Measurements from ENCODE around the gene IGF2.
"Not testable (repeated sequence)": the region's sequence is repeated elsewhere in the genome, so short reads cannot be mapped to it uniquely, and the experiment has no call there.

IGF2 gene

GRCh38 chr11:2131371-2132236 is 7.6 kb downstream of the IGF2 start:
- Histone ChIP-seq H3K9ac (ENCODE audit: low read depth, low read length) (no peak overlapping the region), H3K4me1 (ENCODE audit: insufficient read depth, low read length) (no peaks in the 10 kb centered on the region), H3K9me3 (ENCODE audit: control insufficient read depth, insufficient read depth, low read length) (no peaks in the 10 kb centered on the region), H3K36me3 (ENCODE audit: insufficient read depth, low read length) (no peaks in the 10 kb centered on the region)

GRCh38 chr11:2130881-2131352 is 8.3 kb downstream of the IGF2 start:
- Histone ChIP-seq H3K36me3 (ENCODE audit: insufficient read depth, low read length) (no peaks in the 10 kb centered on the region), H3K4me1 (ENCODE audit: insufficient read depth, low read length) (no peaks in the 10 kb centered on the region), H3K9me3 (ENCODE audit: control insufficient read depth, insufficient read depth, low read length) (no peaks in the 10 kb centered on the region), H3K9ac (ENCODE audit: low read depth, low read length) (no peak overlapping the region)

- Histone ChIP-seq H3K9ac (ENCODE audit: low read depth, low read length) (no peak overlapping the region), H3K4me1 (ENCODE audit: insufficient read depth, low read length) (no peaks in the 10 kb centered on the region), H3K36me3 (ENCODE audit: insufficient read depth, low read length) (no peaks in the 10 kb centered on the region), H3K9me3 (ENCODE audit: control insufficient read depth, insufficient read depth, low read length) (no peaks in the 10 kb centered on the region)
Observed at GRCh38 chr11:2129699-2130366, 9.4 kb downstream of the IGF2 start.

- Histone ChIP-seq H3K4me1 (ENCODE audit: insufficient read depth, low read length) (no peaks in the 10 kb centered on the region), H3K9me3 (ENCODE audit: control insufficient read depth, insufficient read depth, low read length) (no peaks in the 10 kb centered on the region), H3K36me3 (ENCODE audit: insufficient read depth, low read length) (no peaks in the 10 kb centered on the region), H3K9ac (ENCODE audit: low read depth, low read length) (no peak overlapping the region)
Observed at GRCh38 chr11:2129308-2129698, 9.9 kb downstream of the IGF2 start.

GRCh38 chr11:2128511-2129307 is 10.5 kb downstream of the IGF2 start:
- H3K9me3 ChIP-seq (ENCODE audit: control insufficient read depth, insufficient read depth, low read length), result no peaks in the 10 kb centered on the region
- no peak overlapping the region for H3K9ac ChIP-seq (ENCODE audit: low read depth, low read length)
- no peaks in the 10 kb centered on the region for H3K36me3 ChIP-seq (ENCODE audit: insufficient read depth, low read length)
- no peaks in the 10 kb centered on the region for H3K4me1 ChIP-seq (ENCODE audit: insufficient read depth, low read length)

GRCh38 chr11:2128130-2128510 is 11.1 kb downstream of the IGF2 start:
- H3K36me3 ChIP-seq (ENCODE audit: insufficient read depth, low read length), result no peaks in the 10 kb centered on the region
- no peaks in the 10 kb centered on the region for H3K4me1 ChIP-seq (ENCODE audit: insufficient read depth, low read length)
- no peak overlapping the region for H3K9ac ChIP-seq (ENCODE audit: low read depth, low read length)
- H3K9me3 ChIP-seq (ENCODE audit: control insufficient read depth, insufficient read depth, low read length), result no peaks in the 10 kb centered on the region

- no peak overlapping the region for H3K9ac ChIP-seq (ENCODE audit: low read depth, low read length)
- no peaks in the 10 kb centered on the region for H3K36me3 ChIP-seq (ENCODE audit: insufficient read depth, low read length)
- H3K4me1 ChIP-seq (ENCODE audit: insufficient read depth, low read length), result no peaks in the 10 kb centered on the region
- no peaks in the 10 kb centered on the region for H3K9me3 ChIP-seq (ENCODE audit: control insufficient read depth, insufficient read depth, low read length)
Observed at GRCh38 chr11:2127482-2128129, 11.6 kb downstream of the IGF2 start.

- no peaks in the 10 kb centered on the region for H3K36me3 ChIP-seq (ENCODE audit: insufficient read depth, low read length)
- H3K9ac ChIP-seq (ENCODE audit: low read depth, low read length), result no peak overlapping the region
- no peaks in the 10 kb centered on the region for H3K4me1 ChIP-seq (ENCODE audit: insufficient read depth, low read length)
- no peaks in the 10 kb centered on the region for H3K9me3 ChIP-seq (ENCODE audit: control insufficient read depth, insufficient read depth, low read length)
Observed at GRCh38 chr11:2126520-2127085, 12.6 kb downstream of the IGF2 start.

- not testable (repeated sequence) for H3K36me3 ChIP-seq (ENCODE audit: insufficient read depth, low read length); H3K9ac ChIP-seq (ENCODE audit: low read depth, low read length); H3K4me1 ChIP-seq (ENCODE audit: insufficient read depth, low read length); H3K9me3 ChIP-seq (ENCODE audit: control insufficient read depth, insufficient read depth, low read length)
Observed at GRCh38 chr11:2124736-2125484, 14.3 kb downstream of the IGF2 start.

GRCh38 chr11:2123628-2123960 is 15.6 kb downstream of the IGF2 start:
- Histone ChIP-seq H3K4me1 (ENCODE audit: insufficient read depth, low read length) (no peaks in the 10 kb centered on the region), H3K9me3 (ENCODE audit: control insufficient read depth, insufficient read depth, low read length) (no peaks in the 10 kb centered on the region), H3K36me3 (ENCODE audit: insufficient read depth, low read length) (no peaks in the 10 kb centered on the region), H3K9ac (ENCODE audit: low read depth, low read length) (no peak overlapping the region)

GRCh38 chr11:2122907-2123627 is 16.1 kb downstream of the IGF2 start:
- no peaks in the 10 kb centered on the region for H3K36me3 ChIP-seq (ENCODE audit: insufficient read depth, low read length)
- no peak overlapping the region for H3K9ac ChIP-seq (ENCODE audit: low read depth, low read length)
- H3K9me3 ChIP-seq (ENCODE audit: control insufficient read depth, insufficient read depth, low read length), result no peaks in the 10 kb centered on the region; the same call in 1 of the 2 replicates
- H3K4me1 ChIP-seq (ENCODE audit: insufficient read depth, low read length), result no peaks in the 10 kb centered on the region

GRCh38 chr11:2122222-2122906 is 16.8 kb downstream of the IGF2 start:
- Histone ChIP-seq H3K9ac (ENCODE audit: low read depth, low read length) (no peak overlapping the region), H3K4me1 (ENCODE audit: insufficient read depth, low read length) (no peaks in the 10 kb centered on the region), H3K36me3 (ENCODE audit: insufficient read depth, low read length) (no peaks in the 10 kb centered on the region), H3K9me3 (ENCODE audit: control insufficient read depth, insufficient read depth, low read length) (no peaks in the 10 kb centered on the region; the same call in 1 of the 2 replicates)
